SJCRH30 (cell line): ENCODE measurements around the gene AGXT. TPM values are rescaled to one million over a fixed set of nuclear protein-coding genes. Genes with fewer than 3 reads are reported as not detected.

Experiments used
- DNase-seq, 2 experiments: peaks; one replicate each; pipeline ENCODE4 v3.0.0-alpha.2; 2015 to 2020
- H3K27ac ChIP-seq: fragments of 250-450 bp; sonication (Bioruptor Pico); 2 replicates; pipeline ENCODE4 v1.5.1; 2020; ENCODE audit warnings: mild to moderate bottlenecking, moderate library complexity
- H3K27me3 ChIP-seq: fragments of 250-450 bp; sonication (Bioruptor Pico); 2 replicates; pipeline ENCODE4 v1.5.1; 2020; ENCODE audit warnings: mild to moderate bottlenecking, moderate library complexity
- H3K36me3 ChIP-seq: fragments of 250-450 bp; sonication (Bioruptor Pico); 2 replicates; pipeline ENCODE4 v1.5.1; 2020; ENCODE audit warnings: mild to moderate bottlenecking, moderate library complexity
- H3K4me1 ChIP-seq: fragments of 250-450 bp; sonication (Bioruptor Pico); 2 replicates; pipeline ENCODE4 v1.5.1; 2020; ENCODE audit warnings: mild to moderate bottlenecking, moderate library complexity
- H3K4me3 ChIP-seq: fragments of 250-450 bp; sonication (Bioruptor Pico); 2 replicates; pipeline ENCODE4 v1.5.1; 2020; ENCODE audit warnings: mild to moderate bottlenecking, moderate library complexity
- H3K9me3 ChIP-seq: fragments of 250-450 bp; sonication (Bioruptor Pico); replicated peaks from 2 replicates; pipeline ENCODE4 v1.5.1; 2020; ENCODE audit warnings: mild to moderate bottlenecking, moderate library complexity
- total RNA-seq: library from RNA; depleted of rRNA; stranded (reverse); fragments of >200 nt; shearing (Covaris generic); gene quantifications from 2 replicates; pipeline ENCODE4 v1.2.3, GENCODE V29; 2014

AGXT gene
- total RNA-seq, 1 experiment from 2014 or later = 1.3 TPM

DNA sequence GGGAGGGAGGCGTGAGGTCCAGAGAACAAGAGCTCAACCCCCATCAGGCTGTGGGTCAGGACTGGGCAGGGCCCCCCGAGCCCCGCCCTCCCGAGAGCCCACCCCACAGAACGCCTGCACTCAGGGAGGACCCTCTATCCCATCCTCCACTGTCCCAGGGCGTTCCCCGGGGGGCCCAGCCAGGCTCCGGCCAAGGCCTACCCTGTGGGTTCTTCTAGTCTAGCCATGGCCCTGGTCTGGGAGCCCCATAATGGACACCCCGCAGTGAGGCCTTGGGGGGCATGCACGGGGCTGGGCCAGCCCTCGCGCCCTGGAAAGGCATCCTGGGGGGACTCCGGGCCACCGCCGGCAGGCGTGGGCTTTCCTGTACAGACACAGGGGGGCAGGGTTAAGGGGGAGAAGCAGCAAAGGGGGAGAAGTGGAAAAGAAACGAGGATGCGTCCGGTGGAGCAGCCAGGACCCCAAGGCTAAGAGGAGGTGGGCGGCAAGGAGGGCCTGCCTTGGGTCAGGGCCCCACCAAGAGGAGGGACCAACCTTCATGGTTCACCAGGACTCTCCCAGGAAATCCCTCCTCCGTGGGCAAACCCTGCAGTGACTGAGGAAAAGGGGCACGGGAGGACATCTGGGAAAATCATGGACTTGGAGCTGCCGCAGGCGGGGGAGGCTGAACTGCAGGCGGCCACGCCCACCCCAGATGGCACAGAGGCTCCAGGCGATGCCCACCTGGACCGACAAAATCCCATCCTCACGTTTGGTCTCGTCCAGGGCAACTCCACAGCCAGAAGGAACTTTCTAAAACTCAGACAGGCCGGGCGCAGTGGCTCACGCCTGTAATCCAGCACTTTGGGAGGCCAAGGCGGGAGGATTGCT lies 34.8 kb downstream of the AGXT start:
- Histone ChIP-seq H3K4me1 (peaks cover 10% of the 10 kb centered on the region; the same call in 1 of the 2 replicates), H3K9me3 (no peaks in the 10 kb centered on the region), H3K36me3 (no peaks in the 10 kb centered on the region), H3K27ac (no peak overlapping the region), H3K27me3 (peaks cover 5% of the 10 kb centered on the region; the same call in 1 of the 2 replicates), H3K4me3 (no peak overlapping the region)
- no peak for DNase-seq

DNA sequence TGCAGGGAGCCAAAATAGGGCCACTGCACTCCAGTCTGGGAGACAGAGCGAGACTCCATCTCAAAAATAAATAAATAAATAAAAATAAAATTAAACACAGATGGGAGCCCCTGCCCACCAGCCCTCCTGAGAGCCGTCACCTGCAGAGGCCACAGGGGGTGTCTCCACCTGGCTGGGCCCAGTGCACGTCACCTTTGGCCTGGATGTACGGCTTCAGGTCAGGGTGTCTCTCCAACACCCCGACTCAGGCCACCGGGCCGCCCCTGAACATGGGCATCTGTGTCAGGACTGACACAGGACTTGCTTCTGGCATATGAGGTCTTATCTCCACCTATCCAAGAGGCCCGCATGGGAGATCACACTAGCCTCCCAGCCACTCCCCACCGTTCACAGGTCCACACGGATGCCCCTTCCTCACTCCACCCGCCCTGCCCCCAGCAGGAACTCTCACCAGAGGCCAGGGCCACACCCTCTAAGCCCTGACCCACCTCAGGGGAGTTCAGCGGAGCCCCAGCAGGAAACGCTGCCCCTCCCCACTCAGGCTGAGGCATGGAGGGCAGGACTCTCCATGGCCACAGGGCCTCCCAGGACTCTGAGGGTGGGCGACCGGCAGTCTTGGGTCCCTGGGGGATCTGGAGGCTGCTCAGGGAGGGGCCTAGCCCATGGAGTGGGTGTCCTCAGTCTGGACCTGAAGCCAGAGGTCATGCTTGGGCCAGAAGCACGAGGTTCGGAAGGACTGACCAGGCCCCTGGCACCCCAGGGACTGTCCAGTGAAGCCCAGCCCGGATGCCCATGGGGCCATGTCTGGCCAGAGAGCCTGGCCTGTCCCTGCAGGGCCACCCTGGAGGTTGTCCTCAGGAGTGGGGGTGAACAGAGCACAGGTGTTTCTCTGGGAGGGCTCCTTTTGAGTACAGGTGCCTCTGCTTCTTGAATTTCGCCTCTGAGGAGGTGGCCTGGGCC lies 35.9 kb downstream of the AGXT start:
- Histone ChIP-seq H3K4me3 (no peak overlapping the region), H3K9me3 (no peaks in the 10 kb centered on the region), H3K27me3 (peaks cover 5% of the 10 kb centered on the region; the same call in 1 of the 2 replicates), H3K4me1 (peaks cover 13% of the 10 kb centered on the region; the same call in 1 of the 2 replicates), H3K27ac (no peak overlapping the region), H3K36me3 (no peaks in the 10 kb centered on the region)
- DNase-seq = no peak

- H3K4me1 ChIP-seq = peaks cover 18% of the 10 kb centered on the region; the same call in 1 of the 2 replicates
- peaks cover 5% of the 10 kb centered on the region; the same call in 1 of the 2 replicates for H3K27me3 ChIP-seq
- peak in 1 of 2 experiments; percentile 62 for DNase-seq
Measured at GRCh38 chr2:240905176-240905781, 36.7 kb downstream of the AGXT start.

DNA sequence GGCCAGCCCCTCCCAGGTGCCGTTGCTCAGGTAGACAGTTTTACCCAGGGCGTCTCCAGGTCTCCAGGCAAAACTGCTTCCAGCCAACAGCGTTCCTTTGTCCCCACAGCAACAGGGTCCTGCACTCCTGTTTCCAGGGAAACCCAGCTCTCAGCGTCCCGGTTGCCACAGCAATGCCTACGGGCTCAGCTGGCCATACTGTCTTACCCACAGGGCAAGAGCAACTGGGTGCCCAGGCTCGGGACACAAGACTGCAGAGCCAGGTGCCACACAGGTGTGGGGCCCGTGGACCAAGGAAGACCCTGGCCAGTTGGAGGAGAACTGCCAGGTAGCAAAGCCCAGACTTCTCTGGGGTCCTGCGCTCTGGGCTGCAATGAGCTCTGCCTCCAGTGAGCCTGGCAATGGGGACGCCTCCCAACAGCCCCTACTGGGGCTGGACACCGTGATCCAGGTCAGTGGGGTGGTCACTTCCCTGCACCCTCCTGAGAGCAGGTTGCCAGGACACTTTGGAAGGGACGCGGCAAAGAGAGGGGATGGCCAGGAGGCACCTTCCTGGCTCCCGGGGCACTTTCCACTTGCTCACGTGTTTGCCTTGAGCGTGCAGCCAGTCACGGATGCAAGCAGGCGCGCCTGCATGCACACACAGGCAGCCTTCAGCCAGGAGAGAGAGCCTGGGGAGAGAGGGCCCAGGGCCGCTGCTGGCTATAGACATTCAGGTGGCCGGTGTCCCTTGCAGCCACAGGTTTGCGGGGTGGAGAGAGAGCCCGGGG lies 37.7 kb downstream of the AGXT start, which contains the start of gene CROCC2:
Gene CROCC2, plus strand, starts transcription at position 196 of the 770 bp plus-strand sequence. Its CDS starts 178 bp downstream, at position 374.
- Histone ChIP-seq H3K4me3 (no peak within 1 kb of the TSS), H3K9me3 (no peaks in the 10 kb centered on the region), H3K4me1 (peaks cover 18% of the 10 kb centered on the region; the same call in 1 of the 2 replicates), H3K27ac (no peak within 1 kb of the TSS), H3K27me3 (peaks cover 5% of the 10 kb centered on the region; the same call in 1 of the 2 replicates), H3K36me3 (no peaks in the 10 kb centered on the region)
- no peak for DNase-seq

More at GRCh38 chr2:240905176-240905781, 36.7 kb downstream of the AGXT start:
- H3K27ac ChIP-seq = no peak overlapping the region
- H3K36me3 ChIP-seq = no peaks in the 10 kb centered on the region
- H3K9me3 ChIP-seq = no peaks in the 10 kb centered on the region
- no peak overlapping the region for H3K4me3 ChIP-seq

- Histone ChIP-seq H3K4me3 (no peak overlapping the region), H3K4me1 (peaks cover 18% of the 10 kb centered on the region; the same call in 1 of the 2 replicates), H3K36me3 (no peaks in the 10 kb centered on the region), H3K27me3 (peaks cover 5% of the 10 kb centered on the region; the same call in 1 of the 2 replicates), H3K9me3 (no peaks in the 10 kb centered on the region), H3K27ac (no peak overlapping the region)
- no peak for DNase-seq
Measured at GRCh38 chr2:240906911-240907590, 38.4 kb downstream of the AGXT start.

DNA sequence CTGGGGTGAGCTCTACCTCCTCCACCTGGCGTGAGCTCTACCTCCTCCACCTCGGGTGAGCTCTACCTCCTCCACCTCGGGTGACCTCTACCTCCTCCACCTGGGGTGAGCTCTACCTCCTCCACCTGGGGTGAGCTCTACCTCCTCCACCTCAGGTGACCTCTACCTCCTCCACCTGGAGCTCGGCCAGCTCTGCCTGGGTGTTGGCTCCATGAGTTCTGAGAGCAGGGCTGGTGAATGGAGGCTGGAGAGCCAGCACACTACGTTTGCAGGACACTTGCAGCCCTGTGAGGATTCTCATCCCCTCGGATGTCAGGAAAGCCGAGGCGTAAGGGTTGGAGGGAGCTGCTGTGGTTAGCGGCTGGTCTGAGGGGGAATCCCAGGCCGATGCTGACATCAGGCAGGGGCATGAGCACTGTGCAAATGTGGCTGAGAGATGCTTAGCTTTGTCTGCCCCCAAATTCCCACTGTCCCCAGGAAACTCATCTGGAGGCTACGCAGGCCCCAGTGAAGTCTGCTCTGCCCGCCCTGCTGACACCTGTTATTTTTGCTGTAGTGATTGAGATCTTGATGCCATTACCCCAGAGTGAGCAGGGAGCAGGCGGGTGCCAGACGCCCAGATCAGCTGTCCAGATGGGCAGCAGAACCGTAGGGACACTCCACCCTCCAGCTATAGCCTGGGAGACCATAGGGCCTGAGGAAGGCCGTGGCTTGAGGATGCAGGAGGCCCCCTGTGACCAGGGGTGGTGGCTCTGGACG lies 40.8 kb downstream of the AGXT start:
- peak; percentile 56 to 67 for DNase-seq
- no peaks in the 10 kb centered on the region for H3K36me3 ChIP-seq
- H3K27ac ChIP-seq = no peak overlapping the region
- peaks cover 18% of the 10 kb centered on the region; the same call in 1 of the 2 replicates for H3K4me1 ChIP-seq
- H3K4me3 ChIP-seq = no peak overlapping the region
- no peaks in the 10 kb centered on the region for H3K9me3 ChIP-seq
- H3K27me3 ChIP-seq = peaks cover 5% of the 10 kb centered on the region; the same call in 1 of the 2 replicates

DNA sequence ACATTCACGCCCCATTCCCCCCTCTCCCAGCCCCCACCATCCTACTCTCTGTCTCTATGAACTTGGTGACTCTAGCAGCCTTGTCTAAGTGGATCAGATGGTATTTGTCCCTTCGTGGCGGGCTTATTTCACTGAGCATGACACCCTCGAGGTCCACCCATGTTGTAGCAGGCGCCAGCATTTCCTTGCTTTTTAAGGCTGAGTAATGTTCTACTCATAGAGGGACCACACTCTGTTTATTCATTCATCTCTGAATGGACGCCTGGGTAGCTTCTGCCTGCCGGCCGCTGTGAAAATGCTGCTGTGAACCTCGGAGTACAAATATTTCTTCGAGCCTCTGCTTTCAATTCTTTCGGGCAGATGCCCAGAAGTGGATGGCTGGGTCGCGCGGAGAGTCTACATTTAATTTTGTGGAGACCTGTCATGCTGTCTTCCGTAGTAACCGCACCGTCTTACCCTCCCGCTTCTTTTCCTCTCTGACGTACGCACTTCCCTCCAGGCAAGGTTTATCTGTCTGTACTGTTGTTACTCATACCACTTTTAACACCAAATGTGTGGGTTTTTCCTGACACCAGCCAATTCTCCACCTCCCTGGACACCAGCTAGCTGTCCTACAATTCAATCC lies 43.1 kb downstream of the AGXT start:
- Histone ChIP-seq H3K9me3 (no peaks in the 10 kb centered on the region), H3K36me3 (no peaks in the 10 kb centered on the region), H3K4me1 (peaks cover 12% of the 10 kb centered on the region; the same call in 1 of the 2 replicates), H3K27ac (no peak overlapping the region), H3K27me3 (no peaks in the 10 kb centered on the region), H3K4me3 (no peak overlapping the region)
- no peak for DNase-seq

DNA sequence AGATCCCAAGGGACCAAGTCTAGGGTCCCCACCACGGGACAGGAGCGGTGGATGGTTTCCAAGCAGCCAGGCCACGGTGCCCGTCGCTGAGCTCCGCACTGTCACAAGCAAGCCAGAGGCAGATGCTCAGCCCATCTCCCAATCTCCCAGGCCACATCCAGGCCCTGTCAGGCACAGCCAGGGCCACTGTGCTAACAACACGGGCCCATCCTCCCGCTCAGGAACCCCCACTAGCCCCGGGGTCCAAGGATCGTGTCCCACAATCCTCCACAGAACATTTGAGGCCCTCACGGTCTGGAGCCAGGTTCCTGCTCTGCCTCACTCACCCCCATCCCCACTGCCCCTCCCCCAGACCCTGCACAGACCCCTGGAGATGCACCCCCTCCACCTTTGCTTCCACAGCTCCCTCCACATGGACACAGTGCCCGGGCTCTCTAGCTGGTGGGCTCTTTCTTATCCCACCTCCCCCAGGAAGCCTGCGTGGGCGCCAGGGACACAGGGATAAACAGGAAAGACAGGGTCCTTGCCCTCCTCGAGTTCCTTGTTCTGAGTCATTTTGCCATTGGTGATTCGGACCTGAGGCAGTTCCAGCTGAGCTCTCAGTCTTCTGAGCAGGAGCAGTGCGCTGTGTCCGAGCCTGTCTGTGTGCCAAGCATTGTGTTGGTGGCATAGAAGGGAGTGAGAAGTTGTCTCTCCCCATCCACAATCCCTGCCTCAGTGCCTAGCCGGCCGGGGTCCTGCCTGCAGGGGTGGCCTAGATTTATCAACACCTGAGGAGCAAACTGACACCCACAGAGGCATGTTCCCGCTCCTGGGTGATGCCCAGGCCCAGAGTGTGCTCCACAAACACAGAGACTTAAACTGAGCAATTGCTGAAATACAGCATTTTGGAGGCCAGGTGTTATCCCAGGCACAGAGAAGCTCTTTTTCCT lies 44.5 kb downstream of the AGXT start:
- Histone ChIP-seq H3K27me3 (no peaks in the 10 kb centered on the region), H3K9me3 (no peaks in the 10 kb centered on the region), H3K4me1 (peaks cover 22% of the 10 kb centered on the region; the same call in 1 of the 2 replicates), H3K4me3 (no peak overlapping the region), H3K27ac (no peak overlapping the region), H3K36me3 (no peaks in the 10 kb centered on the region)
- no peak for DNase-seq

DNA sequence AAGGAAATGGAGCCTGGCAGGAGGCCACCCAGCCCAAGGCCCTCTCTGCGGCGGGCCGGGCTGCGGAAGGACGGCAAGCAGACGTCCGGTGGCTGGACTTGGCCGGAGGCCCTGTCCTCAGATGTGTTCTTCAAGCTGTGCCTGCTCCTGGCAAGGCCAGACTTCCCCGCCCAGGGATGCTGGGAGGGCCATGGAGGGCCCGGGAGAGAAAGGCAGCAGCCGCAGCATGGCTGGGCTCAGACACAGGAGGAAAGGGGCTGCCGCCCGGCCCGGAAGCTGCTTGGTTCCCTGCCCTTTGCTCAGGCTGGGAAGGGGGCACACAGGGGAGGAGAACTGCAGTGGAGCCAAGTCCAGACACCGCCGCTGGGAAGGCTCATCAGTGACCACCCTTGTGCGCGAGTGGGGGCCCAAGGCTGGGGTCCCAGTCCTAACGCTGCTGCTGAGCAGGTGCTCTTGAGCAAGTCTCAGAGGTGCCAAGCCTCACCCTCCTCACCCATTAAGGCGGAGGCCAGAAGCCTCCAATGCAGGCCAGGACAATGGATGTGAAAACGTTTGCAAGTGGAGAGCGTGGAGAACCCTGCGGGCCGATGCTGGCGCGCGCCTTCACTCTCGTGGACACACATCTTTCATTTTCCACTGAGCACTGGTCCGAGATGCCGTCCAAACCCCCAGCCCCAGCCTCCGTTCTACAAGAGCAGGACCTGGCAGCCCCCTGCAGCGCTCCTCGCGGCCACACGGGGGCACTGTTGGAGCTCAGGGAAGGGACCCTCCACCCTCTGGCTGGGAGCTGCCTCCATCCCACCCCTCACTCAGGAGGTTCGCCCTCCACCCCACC lies 45.4 kb downstream of the AGXT start:
- Histone ChIP-seq H3K36me3 (no peaks in the 10 kb centered on the region), H3K4me1 (peaks cover 22% of the 10 kb centered on the region; the same call in 1 of the 2 replicates), H3K9me3 (no peaks in the 10 kb centered on the region), H3K27ac (no peak overlapping the region), H3K4me3 (no peak overlapping the region), H3K27me3 (no peaks in the 10 kb centered on the region)
- DNase-seq = peak; percentile 77 to 84

- H3K9me3 ChIP-seq = no peaks in the 10 kb centered on the region
- H3K4me1 ChIP-seq = peaks cover 15% of the 10 kb centered on the region; the same call in 1 of the 2 replicates
- no peak overlapping the region for H3K27ac ChIP-seq
- no peak overlapping the region for H3K4me3 ChIP-seq
- no peak for DNase-seq
- H3K27me3 ChIP-seq = no peaks in the 10 kb centered on the region
- H3K36me3 ChIP-seq = no peaks in the 10 kb centered on the region
Measured at GRCh38 chr2:240914645-240915525, 46.3 kb downstream of the AGXT start.
